ENCODE data around the gene FAM234A. TPM values are rescaled to one million over a fixed set of nuclear protein-coding genes. Genes with fewer than 3 reads are reported as not detected.
A peak's percentile ranks its signal among the peaks of the same experiment; 100 is the strongest.
"Not testable (repeated sequence)": the region's sequence is repeated elsewhere in the genome, so short reads cannot be mapped to it uniquely, and the experiment has no call there.

Gene FAM234A
- total RNA-seq, 1 donor from 2014 or later, result 72.3 TPM

GRCh38 chr16:253833-254232 lies 19.2 kb downstream of the FAM234A start:
- H3K27ac Mint-ChIP-seq (ENCODE audit: unreplicated experiment), result peak overlapping the region; percentile 72
- no peaks in the 10 kb centered on the region for H3K9me3 Mint-ChIP-seq (ENCODE audit: unreplicated experiment)
- peaks cover 17% of the 10 kb centered on the region for H3K4me1 Mint-ChIP-seq (ENCODE audit: unreplicated experiment)
- peaks cover 9% of the 10 kb centered on the region for H3K36me3 Mint-ChIP-seq (ENCODE audit: low read depth, unreplicated experiment)
- H3K27me3 Mint-ChIP-seq (ENCODE audit: unreplicated experiment), result peaks cover 6% of the 10 kb centered on the region
- no peak overlapping the region for H3K4me3 Mint-ChIP-seq (ENCODE audit: unreplicated experiment)
- DNase-seq (ENCODE audit: low spot score), result peak; percentile 12
- no peak for TF ChIP-seq CTCF (IDR thresholded peaks at IDR 0.05; ENCODE audit: unreplicated experiment)

DNA sequence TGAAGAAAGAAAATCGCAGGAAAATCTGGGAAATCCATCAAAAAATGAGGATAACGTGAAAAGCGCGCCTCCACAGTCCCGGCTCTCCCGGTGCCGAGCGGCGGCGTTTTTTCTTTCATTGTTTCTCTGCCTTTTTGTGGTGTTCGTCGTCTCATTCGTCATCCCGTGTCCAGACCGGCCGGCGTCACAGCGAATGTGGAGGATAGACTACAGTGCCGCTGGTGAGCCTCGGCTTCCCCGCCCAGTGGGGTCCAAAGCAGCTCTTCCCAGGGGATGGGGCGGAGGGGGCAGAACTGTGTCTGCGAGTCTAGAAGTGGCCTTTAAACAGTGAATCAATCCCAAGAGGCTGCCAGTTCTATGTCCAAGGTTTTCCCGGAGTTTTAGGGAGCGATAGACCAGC lies 19.8 kb downstream of the FAM234A start:
- Mint-ChIP-seq H3K4me1 (ENCODE audit: unreplicated experiment) (peaks cover 17% of the 10 kb centered on the region), H3K27me3 (ENCODE audit: unreplicated experiment) (peaks cover 6% of the 10 kb centered on the region), H3K4me3 (ENCODE audit: unreplicated experiment) (no peak overlapping the region), H3K27ac (ENCODE audit: unreplicated experiment) (no peak overlapping the region), H3K36me3 (ENCODE audit: low read depth, unreplicated experiment) (peaks cover 9% of the 10 kb centered on the region), H3K9me3 (ENCODE audit: unreplicated experiment) (no peaks in the 10 kb centered on the region)
- no peak for DNase-seq (ENCODE audit: low spot score)
- TF ChIP-seq CTCF (IDR thresholded peaks at IDR 0.05; ENCODE audit: unreplicated experiment), result no peak

DNA sequence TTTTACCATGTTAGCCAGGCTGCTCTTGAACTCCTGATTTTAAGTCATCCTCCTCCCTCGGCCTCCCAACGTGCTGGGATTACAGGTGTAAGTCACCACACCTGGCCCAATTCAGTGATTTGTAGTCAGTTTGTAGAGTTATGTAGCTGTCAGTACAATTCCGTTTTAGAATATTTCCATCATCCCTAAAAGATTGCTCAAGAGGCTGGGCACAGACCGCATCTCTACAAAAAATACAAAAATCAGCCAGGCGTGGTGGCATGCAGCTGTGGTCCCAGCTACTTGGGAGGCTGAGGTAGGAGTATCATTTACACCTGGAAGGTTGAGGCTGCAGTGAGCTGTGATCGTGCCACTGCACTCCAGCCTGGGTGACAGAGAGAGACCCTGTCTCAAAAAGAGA lies 20.6 kb downstream of the FAM234A start:
- H3K27ac Mint-ChIP-seq (ENCODE audit: unreplicated experiment), result no peak overlapping the region
- peaks cover 9% of the 10 kb centered on the region for H3K36me3 Mint-ChIP-seq (ENCODE audit: low read depth, unreplicated experiment)
- peaks cover 6% of the 10 kb centered on the region for H3K27me3 Mint-ChIP-seq (ENCODE audit: unreplicated experiment)
- no peak for TF ChIP-seq CTCF (IDR thresholded peaks at IDR 0.05; ENCODE audit: unreplicated experiment)
- H3K9me3 Mint-ChIP-seq (ENCODE audit: unreplicated experiment), result no peaks in the 10 kb centered on the region
- peak overlapping the region; percentile 59 for H3K4me3 Mint-ChIP-seq (ENCODE audit: unreplicated experiment)
- peaks cover 16% of the 10 kb centered on the region for H3K4me1 Mint-ChIP-seq (ENCODE audit: unreplicated experiment)
- DNase-seq (ENCODE audit: low spot score), result no peak

DNA sequence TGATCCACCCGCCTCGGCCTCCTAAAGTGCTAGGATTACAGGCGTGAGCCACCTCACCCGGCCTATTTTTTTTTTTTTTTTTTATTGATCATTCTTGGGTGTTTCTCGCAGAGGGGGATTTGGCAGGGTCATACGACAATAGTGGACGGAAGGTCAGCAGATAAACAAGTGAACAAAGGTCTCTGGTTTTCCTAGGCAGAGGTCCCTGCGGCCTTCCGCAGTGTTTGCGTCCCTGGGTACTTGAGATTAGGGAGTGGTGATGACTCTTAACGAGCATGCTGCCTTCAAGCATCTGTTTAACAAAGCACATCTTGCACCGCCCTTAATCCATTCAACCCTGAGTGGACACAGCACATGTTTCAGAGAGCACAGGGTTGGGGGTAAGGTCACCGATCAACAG lies 23.5 kb downstream of the FAM234A start:
- not testable (repeated sequence) for H3K27me3 Mint-ChIP-seq (ENCODE audit: unreplicated experiment); H3K4me3 Mint-ChIP-seq (ENCODE audit: unreplicated experiment); H3K4me1 Mint-ChIP-seq (ENCODE audit: unreplicated experiment); DNase-seq (ENCODE audit: low spot score); H3K27ac Mint-ChIP-seq (ENCODE audit: unreplicated experiment); H3K9me3 Mint-ChIP-seq (ENCODE audit: unreplicated experiment)
- peaks cover 22% of the 10 kb centered on the region for H3K36me3 Mint-ChIP-seq (ENCODE audit: low read depth, unreplicated experiment)

DNA sequence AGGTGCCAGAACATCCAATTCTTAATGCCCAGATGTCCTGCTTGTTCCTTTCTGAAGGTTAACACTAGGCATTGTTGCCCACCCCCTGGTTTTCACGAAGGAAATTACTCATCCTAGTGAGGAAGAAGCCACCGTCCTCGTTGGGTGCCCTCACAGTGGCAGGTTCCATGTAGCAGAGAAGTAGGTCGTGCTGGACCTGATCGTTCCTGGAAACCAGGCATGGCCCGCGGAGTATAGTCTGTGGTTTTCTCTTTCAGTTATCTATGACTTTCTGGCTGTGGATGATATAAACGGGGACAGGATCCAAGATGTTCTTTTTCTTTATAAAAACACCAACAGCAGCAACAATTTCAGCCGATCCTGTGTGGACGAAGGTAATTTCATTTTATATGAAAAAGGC lies 24.6 kb downstream of the FAM234A start:
- Mint-ChIP-seq H3K27me3 (ENCODE audit: unreplicated experiment) (no peaks in the 10 kb centered on the region), H3K9me3 (ENCODE audit: unreplicated experiment) (no peaks in the 10 kb centered on the region), H3K27ac (ENCODE audit: unreplicated experiment) (no peak overlapping the region), H3K36me3 (ENCODE audit: low read depth, unreplicated experiment) (peaks cover 22% of the 10 kb centered on the region), H3K4me3 (ENCODE audit: unreplicated experiment) (no peak overlapping the region), H3K4me1 (ENCODE audit: unreplicated experiment) (peaks cover under 1% of the 10 kb centered on the region)
- no peak for TF ChIP-seq CTCF (IDR thresholded peaks at IDR 0.05; ENCODE audit: unreplicated experiment)
- no peak for DNase-seq (ENCODE audit: low spot score)

GRCh38 chr16:259814-260253 lies 25.2 kb downstream of the FAM234A start:
- Mint-ChIP-seq H3K9me3 (ENCODE audit: unreplicated experiment) (no peaks in the 10 kb centered on the region), H3K27ac (ENCODE audit: unreplicated experiment) (no peak overlapping the region), H3K4me3 (ENCODE audit: unreplicated experiment) (no peak overlapping the region), H3K4me1 (ENCODE audit: unreplicated experiment) (no peaks in the 10 kb centered on the region), H3K27me3 (ENCODE audit: unreplicated experiment) (no peaks in the 10 kb centered on the region), H3K36me3 (ENCODE audit: low read depth, unreplicated experiment) (peaks cover 22% of the 10 kb centered on the region)
- no peak for TF ChIP-seq CTCF (IDR thresholded peaks at IDR 0.05; ENCODE audit: unreplicated experiment)
- no peak for DNase-seq (ENCODE audit: low spot score)
